Stimulated activated effector memory CD8-positive, alpha-beta T cell treated with anti-CD3 and anti-CD28 coated beads, Interleukin-12 subunit alpha, Interleukin-12 subunit beta, amount 100 ng/mL, for 72 hours (primary cell): ENCODE measurements around the gene ANGEL1.
A peak's percentile ranks its signal among the peaks of the same experiment; 100 is the strongest.

ENCODE experiments used
- ATAC-seq: fragments of 150-1000 bp; cut with Tn5 transposase; 2 replicates; pipeline ENCODE4 v1.10.0; 2021
- DNase-seq, 2 donors: peaks; one replicate each; pipeline ENCODE4 v3.0.0; 2021 to 2022; ENCODE audit warnings: low spot score in 2 of 2
- H3K27ac Mint-ChIP-seq: one replicate; pipeline ENCODE4 v1.8.0; 2022; ENCODE audit warnings: mild to moderate bottlenecking, mixed read lengths
- H3K36me3 Mint-ChIP-seq: one replicate; pipeline ENCODE4 v1.8.0; 2022; ENCODE audit warnings: mild to moderate bottlenecking, mixed read lengths
- H3K4me1 Mint-ChIP-seq: one replicate; pipeline ENCODE4 v1.8.0; 2022; ENCODE audit warnings: mixed read lengths
- H3K4me3 Mint-ChIP-seq: one replicate; pipeline ENCODE4 v1.8.0; 2022; ENCODE audit warnings: mild to moderate bottlenecking, mixed read lengths
- H3K9me3 Mint-ChIP-seq: one replicate; pipeline ENCODE4 v1.8.0; 2022; ENCODE audit warnings: mixed read lengths

The ANGEL1 gene

GRCh38 chr14:76767681-76768656, 44.7 kb downstream of the ANGEL1 start:
- peak overlapping the region; percentile 53 for H3K4me3 Mint-ChIP-seq
- no peaks in the 10 kb centered on the region for H3K36me3 Mint-ChIP-seq
- peak in 1 of 2 donors; percentile 47 for DNase-seq
- H3K27ac Mint-ChIP-seq = peak overlapping the region; percentile 89
- peaks cover 25% of the 10 kb centered on the region for H3K4me1 Mint-ChIP-seq
- ATAC-seq = peak; percentile 99
- H3K9me3 Mint-ChIP-seq = no peaks in the 10 kb centered on the region

GRCh38 chr14:76765461-76765931, 47.2 kb downstream of the ANGEL1 start:
- ATAC-seq = no peak
- Mint-ChIP-seq H3K4me3 (no peak overlapping the region), H3K36me3 (no peaks in the 10 kb centered on the region), H3K27ac (no peak overlapping the region), H3K9me3 (no peaks in the 10 kb centered on the region), H3K4me1 (peaks cover 38% of the 10 kb centered on the region)
- no peak for DNase-seq

GRCh38 chr14:76763096-76764041, 49.3 kb downstream of the ANGEL1 start:
- peak in 1 of 2 donors; percentile 45 for DNase-seq
- no peaks in the 10 kb centered on the region for H3K9me3 Mint-ChIP-seq
- no peak overlapping the region for H3K27ac Mint-ChIP-seq
- peak overlapping the region; percentile 78 for H3K4me3 Mint-ChIP-seq
- peaks cover 28% of the 10 kb centered on the region for H3K4me1 Mint-ChIP-seq
- no peak for ATAC-seq
- no peaks in the 10 kb centered on the region for H3K36me3 Mint-ChIP-seq

- ATAC-seq (no peak), DNase-seq (peak in 1 of 2 donors; percentile 47)
- H3K9me3 Mint-ChIP-seq = no peaks in the 10 kb centered on the region
- H3K4me1 Mint-ChIP-seq = peaks cover 20% of the 10 kb centered on the region
- peak overlapping the region; percentile 78 for H3K4me3 Mint-ChIP-seq
- H3K36me3 Mint-ChIP-seq = no peaks in the 10 kb centered on the region
- no peak overlapping the region for H3K27ac Mint-ChIP-seq
Measured at GRCh38 chr14:76762411-76763095, 50.1 kb downstream of the ANGEL1 start.

- no peaks in the 10 kb centered on the region for H3K36me3 Mint-ChIP-seq
- peak overlapping the region; percentile 78 for H3K4me3 Mint-ChIP-seq
- ATAC-seq (no peak), DNase-seq (no peak)
- H3K27ac Mint-ChIP-seq = no peak overlapping the region
- peaks cover 19% of the 10 kb centered on the region for H3K4me1 Mint-ChIP-seq
- H3K9me3 Mint-ChIP-seq = no peaks in the 10 kb centered on the region
Measured at GRCh38 chr14:76761960-76762410, 50.7 kb downstream of the ANGEL1 start.

GRCh38 chr14:76761136-76761959, 51.3 kb downstream of the ANGEL1 start, which contains the start of gene VASH1:
Gene VASH1, plus strand, starts transcription at chr14:76761468. Its CDS starts 1,354 bp downstream, at chr14:76762822.
- ATAC-seq (peak; percentile 90), DNase-seq (peak; percentile 68 to 83)
- Mint-ChIP-seq H3K9me3 (no peaks in the 10 kb centered on the region), H3K36me3 (no peaks in the 10 kb centered on the region), H3K4me3 (peak within 1 kb of the TSS; percentile 78), H3K4me1 (peaks cover 19% of the 10 kb centered on the region), H3K27ac (peak within 1 kb of the TSS; percentile 69)

- H3K27ac Mint-ChIP-seq = peak overlapping the region; percentile 69
Measured at GRCh38 chr14:76760331-76761135, 52.1 kb downstream of the ANGEL1 start.

GRCh38 chr14:76759589-76759988, 53.1 kb downstream of the ANGEL1 start:
- H3K4me3 Mint-ChIP-seq = no peak overlapping the region
- no peaks in the 10 kb centered on the region for H3K36me3 Mint-ChIP-seq
- no peak overlapping the region for H3K27ac Mint-ChIP-seq
- H3K9me3 Mint-ChIP-seq = no peaks in the 10 kb centered on the region
- ATAC-seq = no peak
- H3K4me1 Mint-ChIP-seq = peaks cover 19% of the 10 kb centered on the region
- DNase-seq = peak in 1 of 2 donors; percentile 30

More at GRCh38 chr14:76760331-76761135, 52.1 kb downstream of the ANGEL1 start:
- H3K4me3 Mint-ChIP-seq = peak overlapping the region; percentile 78
- H3K9me3 Mint-ChIP-seq = no peaks in the 10 kb centered on the region
- peak in 1 of 2 donors; percentile 37 for DNase-seq
- H3K4me1 Mint-ChIP-seq = peaks cover 19% of the 10 kb centered on the region
- no peak for ATAC-seq
- H3K36me3 Mint-ChIP-seq = no peaks in the 10 kb centered on the region

GRCh38 chr14:76756371-76756750, 56.3 kb downstream of the ANGEL1 start:
- Mint-ChIP-seq H3K4me3 (no peak overlapping the region), H3K27ac (no peak overlapping the region), H3K4me1 (peaks cover 5% of the 10 kb centered on the region), H3K36me3 (no peaks in the 10 kb centered on the region), H3K9me3 (no peaks in the 10 kb centered on the region)
- no peak for DNase-seq
- ATAC-seq = no peak

- no peak for DNase-seq
- Mint-ChIP-seq H3K36me3 (no peaks in the 10 kb centered on the region), H3K4me3 (no peak overlapping the region), H3K4me1 (peaks cover 2% of the 10 kb centered on the region), H3K27ac (no peak overlapping the region), H3K9me3 (no peaks in the 10 kb centered on the region)
- no peak for ATAC-seq
Measured at GRCh38 chr14:76755610-76756370, 56.9 kb downstream of the ANGEL1 start.

- DNase-seq = no peak
- Mint-ChIP-seq H3K27ac (no peak overlapping the region), H3K9me3 (no peaks in the 10 kb centered on the region), H3K4me1 (no peaks in the 10 kb centered on the region), H3K36me3 (no peaks in the 10 kb centered on the region), H3K4me3 (no peak overlapping the region)
- ATAC-seq = no peak
Measured at GRCh38 chr14:76754586-76754985, 58.1 kb downstream of the ANGEL1 start.

GRCh38 chr14:76753541-76754198, 59.0 kb downstream of the ANGEL1 start:
- H3K4me1 Mint-ChIP-seq = no peaks in the 10 kb centered on the region
- DNase-seq = no peak
- no peaks in the 10 kb centered on the region for H3K36me3 Mint-ChIP-seq

More at GRCh38 chr14:76753541-76754198, 59.0 kb downstream of the ANGEL1 start:
- ATAC-seq = no peak
- no peaks in the 10 kb centered on the region for H3K9me3 Mint-ChIP-seq
- no peak overlapping the region for H3K27ac Mint-ChIP-seq
- no peak overlapping the region for H3K4me3 Mint-ChIP-seq
